Measurements from ENCODE around the gene IMMT.

IMMT gene

GRCh38 chr2:86213699-86214502, 18.6 kb upstream of the IMMT start:
- in situ Hi-C loops (cut with MboI; ENCODE audit: low sequenced_read_pairs, unreplicated experiment) = no loop called here
- DNase-seq (ENCODE audit: low spot score) = no peak
- TF ChIP-seq CTCF (IDR thresholded peaks at IDR 0.05; ENCODE audit: borderline replicate concordance, control extremely low read depth, extremely low read depth, insufficient read depth, missing control alignments) = no peak

- TF ChIP-seq CTCF (IDR thresholded peaks at IDR 0.05; ENCODE audit: borderline replicate concordance, control extremely low read depth, extremely low read depth, insufficient read depth, missing control alignments) = no peak
- in situ Hi-C loops (cut with MboI; ENCODE audit: low sequenced_read_pairs, unreplicated experiment) = no loop called here
- DNase-seq (ENCODE audit: low spot score) = no peak
Measured at GRCh38 chr2:86213056-86213455, 17.8 kb upstream of the IMMT start.

- no peak for TF ChIP-seq CTCF (IDR thresholded peaks at IDR 0.05; ENCODE audit: borderline replicate concordance, control extremely low read depth, extremely low read depth, insufficient read depth, missing control alignments)
- in situ Hi-C loops (cut with MboI; ENCODE audit: low sequenced_read_pairs, unreplicated experiment) = no loop called here
- no peak for DNase-seq (ENCODE audit: low spot score)
Measured at GRCh38 chr2:86211796-86212188, 16.5 kb upstream of the IMMT start.

GRCh38 chr2:86211033-86211795, 16.0 kb upstream of the IMMT start:
- no peak for TF ChIP-seq CTCF (IDR thresholded peaks at IDR 0.05; ENCODE audit: borderline replicate concordance, control extremely low read depth, extremely low read depth, insufficient read depth, missing control alignments)
- in situ Hi-C loops (cut with MboI; ENCODE audit: low sequenced_read_pairs, unreplicated experiment) = no loop called here
- no peak for DNase-seq (ENCODE audit: low spot score)

- DNase-seq (ENCODE audit: low spot score) = no peak
- in situ Hi-C loops (cut with MboI; ENCODE audit: low sequenced_read_pairs, unreplicated experiment) = no loop called here
Measured at GRCh38 chr2:86204458-86204857, 9.2 kb upstream of the IMMT start.

GRCh38 chr2:86203614-86204013, 8.4 kb upstream of the IMMT start:
- no peak for TF ChIP-seq CTCF (IDR thresholded peaks at IDR 0.05; ENCODE audit: borderline replicate concordance, control extremely low read depth, extremely low read depth, insufficient read depth, missing control alignments)
- DNase-seq (ENCODE audit: low spot score) = no peak
- in situ Hi-C loops (cut with MboI; ENCODE audit: low sequenced_read_pairs, unreplicated experiment) = no loop called here

More at GRCh38 chr2:86204458-86204857, 9.2 kb upstream of the IMMT start:
- TF ChIP-seq CTCF (IDR thresholded peaks at IDR 0.05; ENCODE audit: borderline replicate concordance, control extremely low read depth, extremely low read depth, insufficient read depth, missing control alignments) = no peak

Data from GM13976 (cell line).